ENCODE data around the gene REXO2. TPM values are rescaled to one million over a fixed set of nuclear protein-coding genes. Genes with fewer than 3 reads are reported as not detected.

The REXO2 gene
- total and polyA plus RNA-seq, 2 of the 8 experiments (the other 6 are each of a cell fraction or from before 2014, with no cell fraction given), result 111 to 114 TPM

DNA sequence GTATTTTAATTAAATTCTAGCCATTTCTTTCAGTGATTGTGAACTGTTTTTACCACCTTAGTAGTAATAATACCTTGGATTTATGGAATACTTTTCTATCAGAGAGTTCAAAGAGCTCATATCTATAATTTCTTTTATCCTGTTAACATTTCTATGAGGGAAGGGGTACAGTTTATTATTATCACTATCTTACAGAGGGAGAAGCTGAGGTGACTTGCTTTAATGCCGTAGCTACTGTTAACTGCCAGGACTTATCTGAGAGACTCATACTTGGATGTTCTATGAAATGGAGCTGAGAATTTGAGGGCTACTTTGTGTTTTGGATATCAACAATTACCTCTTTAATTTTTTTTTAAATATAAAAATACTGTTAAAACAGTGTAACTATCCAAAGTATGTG is 3.3 kb downstream of the REXO2 start (continued):
- TF ChIP-seq, protein P1, sequence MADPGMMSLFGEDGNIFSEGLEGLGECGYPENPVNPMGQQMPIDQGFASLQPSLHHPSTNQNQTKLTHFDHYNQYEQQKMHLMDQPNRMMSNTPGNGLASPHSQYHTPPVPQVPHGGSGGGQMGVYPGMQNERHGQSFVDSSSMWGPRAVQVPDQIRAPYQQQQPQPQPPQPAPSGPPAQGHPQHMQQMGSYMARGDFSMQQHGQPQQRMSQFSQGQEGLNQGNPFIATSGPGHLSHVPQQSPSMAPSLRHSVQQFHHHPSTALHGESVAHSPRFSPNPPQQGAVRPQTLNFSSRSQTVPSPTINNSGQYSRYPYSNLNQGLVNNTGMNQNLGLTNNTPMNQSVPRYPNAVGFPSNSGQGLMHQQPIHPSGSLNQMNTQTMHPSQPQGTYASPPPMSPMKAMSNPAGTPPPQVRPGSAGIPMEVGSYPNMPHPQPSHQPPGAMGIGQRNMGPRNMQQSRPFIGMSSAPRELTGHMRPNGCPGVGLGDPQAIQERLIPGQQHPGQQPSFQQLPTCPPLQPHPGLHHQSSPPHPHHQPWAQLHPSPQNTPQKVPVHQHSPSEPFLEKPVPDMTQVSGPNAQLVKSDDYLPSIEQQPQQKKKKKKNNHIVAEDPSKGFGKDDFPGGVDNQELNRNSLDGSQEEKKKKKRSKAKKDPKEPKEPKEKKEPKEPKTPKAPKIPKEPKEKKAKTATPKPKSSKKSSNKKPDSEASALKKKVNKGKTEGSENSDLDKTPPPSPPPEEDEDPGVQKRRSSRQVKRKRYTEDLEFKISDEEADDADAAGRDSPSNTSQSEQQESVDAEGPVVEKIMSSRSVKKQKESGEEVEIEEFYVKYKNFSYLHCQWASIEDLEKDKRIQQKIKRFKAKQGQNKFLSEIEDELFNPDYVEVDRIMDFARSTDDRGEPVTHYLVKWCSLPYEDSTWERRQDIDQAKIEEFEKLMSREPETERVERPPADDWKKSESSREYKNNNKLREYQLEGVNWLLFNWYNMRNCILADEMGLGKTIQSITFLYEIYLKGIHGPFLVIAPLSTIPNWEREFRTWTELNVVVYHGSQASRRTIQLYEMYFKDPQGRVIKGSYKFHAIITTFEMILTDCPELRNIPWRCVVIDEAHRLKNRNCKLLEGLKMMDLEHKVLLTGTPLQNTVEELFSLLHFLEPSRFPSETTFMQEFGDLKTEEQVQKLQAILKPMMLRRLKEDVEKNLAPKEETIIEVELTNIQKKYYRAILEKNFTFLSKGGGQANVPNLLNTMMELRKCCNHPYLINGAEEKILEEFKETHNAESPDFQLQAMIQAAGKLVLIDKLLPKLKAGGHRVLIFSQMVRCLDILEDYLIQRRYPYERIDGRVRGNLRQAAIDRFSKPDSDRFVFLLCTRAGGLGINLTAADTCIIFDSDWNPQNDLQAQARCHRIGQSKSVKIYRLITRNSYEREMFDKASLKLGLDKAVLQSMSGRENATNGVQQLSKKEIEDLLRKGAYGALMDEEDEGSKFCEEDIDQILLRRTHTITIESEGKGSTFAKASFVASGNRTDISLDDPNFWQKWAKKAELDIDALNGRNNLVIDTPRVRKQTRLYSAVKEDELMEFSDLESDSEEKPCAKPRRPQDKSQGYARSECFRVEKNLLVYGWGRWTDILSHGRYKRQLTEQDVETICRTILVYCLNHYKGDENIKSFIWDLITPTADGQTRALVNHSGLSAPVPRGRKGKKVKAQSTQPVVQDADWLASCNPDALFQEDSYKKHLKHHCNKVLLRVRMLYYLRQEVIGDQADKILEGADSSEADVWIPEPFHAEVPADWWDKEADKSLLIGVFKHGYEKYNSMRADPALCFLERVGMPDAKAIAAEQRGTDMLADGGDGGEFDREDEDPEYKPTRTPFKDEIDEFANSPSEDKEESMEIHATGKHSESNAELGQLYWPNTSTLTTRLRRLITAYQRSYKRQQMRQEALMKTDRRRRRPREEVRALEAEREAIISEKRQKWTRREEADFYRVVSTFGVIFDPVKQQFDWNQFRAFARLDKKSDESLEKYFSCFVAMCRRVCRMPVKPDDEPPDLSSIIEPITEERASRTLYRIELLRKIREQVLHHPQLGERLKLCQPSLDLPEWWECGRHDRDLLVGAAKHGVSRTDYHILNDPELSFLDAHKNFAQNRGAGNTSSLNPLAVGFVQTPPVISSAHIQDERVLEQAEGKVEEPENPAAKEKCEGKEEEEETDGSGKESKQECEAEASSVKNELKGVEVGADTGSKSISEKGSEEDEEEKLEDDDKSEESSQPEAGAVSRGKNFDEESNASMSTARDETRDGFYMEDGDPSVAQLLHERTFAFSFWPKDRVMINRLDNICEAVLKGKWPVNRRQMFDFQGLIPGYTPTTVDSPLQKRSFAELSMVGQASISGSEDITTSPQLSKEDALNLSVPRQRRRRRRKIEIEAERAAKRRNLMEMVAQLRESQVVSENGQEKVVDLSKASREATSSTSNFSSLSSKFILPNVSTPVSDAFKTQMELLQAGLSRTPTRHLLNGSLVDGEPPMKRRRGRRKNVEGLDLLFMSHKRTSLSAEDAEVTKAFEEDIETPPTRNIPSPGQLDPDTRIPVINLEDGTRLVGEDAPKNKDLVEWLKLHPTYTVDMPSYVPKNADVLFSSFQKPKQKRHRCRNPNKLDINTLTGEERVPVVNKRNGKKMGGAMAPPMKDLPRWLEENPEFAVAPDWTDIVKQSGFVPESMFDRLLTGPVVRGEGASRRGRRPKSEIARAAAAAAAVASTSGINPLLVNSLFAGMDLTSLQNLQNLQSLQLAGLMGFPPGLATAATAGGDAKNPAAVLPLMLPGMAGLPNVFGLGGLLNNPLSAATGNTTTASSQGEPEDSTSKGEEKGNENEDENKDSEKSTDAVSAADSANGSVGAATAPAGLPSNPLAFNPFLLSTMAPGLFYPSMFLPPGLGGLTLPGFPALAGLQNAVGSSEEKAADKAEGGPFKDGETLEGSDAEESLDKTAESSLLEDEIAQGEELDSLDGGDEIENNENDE (IDR thresholded peaks at IDR 0.05; ENCODE audit: insufficient replicate concordance, low read length), result no peak
- TF ChIP-seq SIX5 (IDR thresholded peaks at IDR 0.05; ENCODE audit: low read depth, low read length) (no peak), RNF2 (IDR thresholded peaks at IDR 0.05; ENCODE audit: borderline replicate concordance, low read depth, low read length, missing control alignments, poor library complexity, severe bottlenecking) (no peak), EZH2 (IDR thresholded peaks at IDR 0.05; ENCODE audit: low read depth, low read length, severe bottlenecking) (no peak), TEAD4 (IDR thresholded peaks at IDR 0.05; ENCODE audit: low read depth, low read length) (no peak)

Data from H1 (cell line).